Panc1 (cell line): ENCODE data around the gene TMEM163. TPM values are rescaled to one million over a fixed set of nuclear protein-coding genes. Genes with fewer than 3 reads are reported as not detected.

Source experiments
- ATAC-seq: fragments of 200-7000 bp; cut with Tn5 transposase; 2 replicates; pipeline ENCODE4 v1.9.1; 2020; ENCODE audit warnings: mild to moderate bottlenecking, moderate library complexity
- BruUV-seq: library from RNA; stranded (reverse); fragments of 400-500 nt; replicated peaks from 2 replicates; lab custom pipeline; 2021; lab: Mats Ljungman, UMichigan
- CTCF ChIA-PET: fragments of 300-600 bp; sonication (Branson Sonifier 250); formaldehyde crosslinking; loops from one replicate; lab custom pipeline; 2022; ENCODE audit warnings: antibody characterized with exemption; lab: Charles Lee
- POLR2A ChIA-PET: fragments of 300-600 bp; sonication (Branson Sonifier 250); formaldehyde crosslinking; loops from one replicate; lab custom pipeline; 2022; ENCODE audit warnings: antibody characterized with exemption; lab: Charles Lee
- DNase-seq: peaks from one replicate; pipeline ENCODE4 v3.0.0-alpha.2; 2010; ENCODE audit warnings: low read depth, low spot score
- H3K27ac ChIP-seq: 2 replicates; pipeline ENCODE4 v1.5.1; 2011; ENCODE audit warnings: mild to moderate bottlenecking, low read length, inconsistent platforms
- H3K27me3 ChIP-seq: fragments of 200-500 bp; sonication (Bioruptor generic); 2 replicates; pipeline ENCODE4 v1.6.0; 2014; ENCODE audit warnings: low read length, inconsistent platforms; ENCODE audit not compliant: control insufficient read depth, insufficient read depth
- H3K36me3 ChIP-seq: fragments of 200-500 bp; sonication (Bioruptor generic); 2 replicates; pipeline ENCODE4 v1.5.1; 2014; ENCODE audit warnings: inconsistent platforms, mild to moderate bottlenecking, low read length, moderate library complexity; ENCODE audit not compliant: control insufficient read depth, insufficient read depth
- H3K4me1 ChIP-seq: 2 replicates; pipeline ENCODE4 v1.5.1; 2011; ENCODE audit warnings: inconsistent platforms, mild to moderate bottlenecking, low read length, moderate library complexity; ENCODE audit not compliant: control insufficient read depth, insufficient read depth
- H3K4me3 ChIP-seq, 2 experiments: 2 replicates each; pipeline ENCODE4 v1.5.1; 2011 to 2012; ENCODE audit warnings: low read depth in 2 of 2, low read length in 2 of 2, mild to moderate bottlenecking in 2 of 2, inconsistent platforms in 1 of 2, moderate library complexity in 1 of 2
- H3K9me3 ChIP-seq: fragments of 200-500 bp; sonication (Bioruptor generic); 2 replicates; pipeline ENCODE4 v1.5.1; 2014; ENCODE audit warnings: low read depth, mild to moderate bottlenecking, inconsistent platforms, low read length, moderate library complexity; ENCODE audit not compliant: control insufficient read depth, insufficient read depth
- POLR2AphosphoS5 ChIP-seq: IDR thresholded peaks from 2 replicates; pipeline ENCODE4 v1.6.1; 2012; ENCODE audit warnings: mild to moderate bottlenecking, low read depth, low read length, moderate library complexity
- SIN3A ChIP-seq: IDR thresholded peaks from 2 replicates; pipeline ENCODE4 v1.6.1; 2012; ENCODE audit warnings: low read depth, mild to moderate bottlenecking, low read length, moderate library complexity, borderline replicate concordance; ENCODE audit not compliant: insufficient read depth
- TCF7L2 ChIP-seq: IDR thresholded peaks from 2 replicates; pipeline ENCODE4 v1.6.1; 2011; ENCODE audit warnings: mild to moderate bottlenecking, low read depth, low read length, inconsistent platforms
- in situ Hi-C: cut with HindIII; loops from 2 replicates; pipeline ENCODE4 v1.10.0; 2016; ENCODE audit warnings: low sequenced_read_pairs, low pct_unique_long_range_greater_than_20kb
- intact Hi-C: fragments of 100-400 bp; cut with micrococcal nuclease; formaldehyde crosslinking; loops from one replicate; pipeline ENCODE4 v1.10.0; 2022; ENCODE audit not compliant: unreplicated experiment
- total RNA-seq: library from RNA; stranded (reverse); gene quantifications from one replicate; pipeline ENCODE4 v1.2.1, GENCODE V29; 2021; ENCODE audit not compliant: unreplicated experiment
- TF ChIP-seq, protein P1 (sequence below): fragments of 450-650 bp; IDR thresholded peaks from 2 replicates; pipeline ENCODE4 v1.5.1; 2017; ENCODE audit warnings: mild to moderate bottlenecking
- TF ChIP-seq, protein P2 (sequence below), 2 experiments: IDR thresholded peaks; 2 replicates each; pipeline ENCODE4 v1.6.1; 2011 to 2012; ENCODE audit warnings: low read depth in 2 of 2, control low read depth in 1 of 2, low read length in 1 of 2, mild to moderate bottlenecking in 1 of 2, moderate library complexity in 1 of 2; ENCODE audit not compliant: insufficient read depth in 1 of 2

The TMEM163 gene
- total RNA-seq, 1 experiment from 2014 or later = not detected

DNA sequence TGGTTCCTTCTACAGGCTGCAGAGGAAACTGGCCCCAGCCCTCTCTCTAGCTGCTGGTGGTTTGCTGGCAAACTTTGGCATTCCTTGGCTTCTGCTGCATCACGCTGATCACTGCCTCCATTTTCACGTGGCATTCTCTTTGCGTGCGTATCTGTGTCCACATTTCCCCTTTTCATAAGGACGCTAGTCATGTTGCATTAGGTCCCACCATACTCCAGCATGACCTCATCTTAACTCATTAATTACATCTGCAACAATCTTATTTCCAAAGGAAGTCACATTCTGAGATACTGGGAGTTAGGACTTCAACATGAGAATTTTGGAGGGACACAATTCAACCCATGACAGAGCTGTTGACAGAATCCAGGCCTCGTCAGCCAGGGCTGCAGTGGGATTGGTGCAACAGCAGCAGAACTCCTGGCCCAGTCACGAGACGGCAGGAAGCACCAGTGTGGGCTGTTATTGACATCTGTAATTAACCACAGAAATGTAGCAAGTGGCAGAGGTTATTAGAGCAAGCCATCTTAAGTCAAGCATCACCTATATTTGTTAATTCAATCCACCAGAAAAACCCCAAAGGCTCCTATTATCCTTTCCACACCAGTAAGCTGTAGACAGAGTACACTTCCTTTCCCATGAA, 132.4 kb downstream of the TMEM163 start:
- ATAC-seq = no peak
- DNase-seq = no peak
- Histone ChIP-seq H3K36me3 (no peaks in the 10 kb centered on the region), H3K27me3 (no peaks in the 10 kb centered on the region), H3K4me3 (no peak overlapping the region), H3K9me3 (0 out of 2 replicates have a peak, but pooled peaks cover 4% of the 10 kb centered on the region), H3K27ac (no peak overlapping the region), H3K4me1 (no peaks in the 10 kb centered on the region)
- ChIA-PET POLR2A (no interaction called here), CTCF (no interaction called here)
- in situ Hi-C loops = no loop called here
- BruUV-seq = no TSS peak
- intact Hi-C loops = no loop called here
- TF ChIP-seq TCF7L2 (no peak), POLR2AphosphoS5 (no peak), SIN3A (no peak)
- TF ChIP-seq, protein P1, sequence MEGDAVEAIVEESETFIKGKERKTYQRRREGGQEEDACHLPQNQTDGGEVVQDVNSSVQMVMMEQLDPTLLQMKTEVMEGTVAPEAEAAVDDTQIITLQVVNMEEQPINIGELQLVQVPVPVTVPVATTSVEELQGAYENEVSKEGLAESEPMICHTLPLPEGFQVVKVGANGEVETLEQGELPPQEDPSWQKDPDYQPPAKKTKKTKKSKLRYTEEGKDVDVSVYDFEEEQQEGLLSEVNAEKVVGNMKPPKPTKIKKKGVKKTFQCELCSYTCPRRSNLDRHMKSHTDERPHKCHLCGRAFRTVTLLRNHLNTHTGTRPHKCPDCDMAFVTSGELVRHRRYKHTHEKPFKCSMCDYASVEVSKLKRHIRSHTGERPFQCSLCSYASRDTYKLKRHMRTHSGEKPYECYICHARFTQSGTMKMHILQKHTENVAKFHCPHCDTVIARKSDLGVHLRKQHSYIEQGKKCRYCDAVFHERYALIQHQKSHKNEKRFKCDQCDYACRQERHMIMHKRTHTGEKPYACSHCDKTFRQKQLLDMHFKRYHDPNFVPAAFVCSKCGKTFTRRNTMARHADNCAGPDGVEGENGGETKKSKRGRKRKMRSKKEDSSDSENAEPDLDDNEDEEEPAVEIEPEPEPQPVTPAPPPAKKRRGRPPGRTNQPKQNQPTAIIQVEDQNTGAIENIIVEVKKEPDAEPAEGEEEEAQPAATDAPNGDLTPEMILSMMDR = no peak
- TF ChIP-seq, protein P2, sequence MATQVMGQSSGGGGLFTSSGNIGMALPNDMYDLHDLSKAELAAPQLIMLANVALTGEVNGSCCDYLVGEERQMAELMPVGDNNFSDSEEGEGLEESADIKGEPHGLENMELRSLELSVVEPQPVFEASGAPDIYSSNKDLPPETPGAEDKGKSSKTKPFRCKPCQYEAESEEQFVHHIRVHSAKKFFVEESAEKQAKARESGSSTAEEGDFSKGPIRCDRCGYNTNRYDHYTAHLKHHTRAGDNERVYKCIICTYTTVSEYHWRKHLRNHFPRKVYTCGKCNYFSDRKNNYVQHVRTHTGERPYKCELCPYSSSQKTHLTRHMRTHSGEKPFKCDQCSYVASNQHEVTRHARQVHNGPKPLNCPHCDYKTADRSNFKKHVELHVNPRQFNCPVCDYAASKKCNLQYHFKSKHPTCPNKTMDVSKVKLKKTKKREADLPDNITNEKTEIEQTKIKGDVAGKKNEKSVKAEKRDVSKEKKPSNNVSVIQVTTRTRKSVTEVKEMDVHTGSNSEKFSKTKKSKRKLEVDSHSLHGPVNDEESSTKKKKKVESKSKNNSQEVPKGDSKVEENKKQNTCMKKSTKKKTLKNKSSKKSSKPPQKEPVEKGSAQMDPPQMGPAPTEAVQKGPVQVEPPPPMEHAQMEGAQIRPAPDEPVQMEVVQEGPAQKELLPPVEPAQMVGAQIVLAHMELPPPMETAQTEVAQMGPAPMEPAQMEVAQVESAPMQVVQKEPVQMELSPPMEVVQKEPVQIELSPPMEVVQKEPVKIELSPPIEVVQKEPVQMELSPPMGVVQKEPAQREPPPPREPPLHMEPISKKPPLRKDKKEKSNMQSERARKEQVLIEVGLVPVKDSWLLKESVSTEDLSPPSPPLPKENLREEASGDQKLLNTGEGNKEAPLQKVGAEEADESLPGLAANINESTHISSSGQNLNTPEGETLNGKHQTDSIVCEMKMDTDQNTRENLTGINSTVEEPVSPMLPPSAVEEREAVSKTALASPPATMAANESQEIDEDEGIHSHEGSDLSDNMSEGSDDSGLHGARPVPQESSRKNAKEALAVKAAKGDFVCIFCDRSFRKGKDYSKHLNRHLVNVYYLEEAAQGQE (IDR thresholded peaks at IDR 0.05; ENCODE audit: insufficient read depth in 1 of 2, low read depth in 2 of 2, low read length in 1 of 2) = no peak

- H3K27me3 ChIP-seq = no peaks in the 10 kb centered on the region
- POLR2A ChIA-PET = no interaction called here
- DNase-seq = no peak
- H3K4me1 ChIP-seq = no peaks in the 10 kb centered on the region
- TF ChIP-seq, protein P2 (IDR thresholded peaks at IDR 0.05; ENCODE audit: insufficient read depth in 1 of 2, low read depth in 2 of 2, low read length in 1 of 2) = no peak
- in situ Hi-C loops (no loop called here), intact Hi-C loops (no loop called here)
- no peak overlapping the region for H3K4me3 ChIP-seq
- no TSS peak for BruUV-seq
- CTCF ChIA-PET = no interaction called here
- no peaks in the 10 kb centered on the region for H3K36me3 ChIP-seq
- no peak for ATAC-seq
- H3K27ac ChIP-seq = no peak overlapping the region
- H3K9me3 ChIP-seq = no peaks in the 10 kb centered on the region
Measured at GRCh38 chr2:134583997-134584520, 134.7 kb downstream of the TMEM163 start.
